HepG2 (cell line): ENCODE data around the gene NCOA4. TPM values are rescaled to one million over a fixed set of nuclear protein-coding genes. Genes with fewer than 3 reads are reported as not detected.

Source experiments
- FOXJ3 ChIP-seq: sonication (generic); formaldehyde crosslinking; IDR thresholded peaks from 2 replicates; pipeline ENCODE4 v1.4.0; 2020; ENCODE audit warnings: missing genetic modification reagents, mild to moderate bottlenecking, borderline replicate concordance
- KLF12 ChIP-seq: sonication (generic); formaldehyde crosslinking; IDR thresholded peaks from 2 replicates; pipeline ENCODE4 v1.4.0; 2020; ENCODE audit warnings: missing genetic modification reagents, borderline replicate concordance
- KLF9 ChIP-seq: IDR thresholded peaks from 2 replicates; pipeline ENCODE4 v1.6.1; 2016; ENCODE audit warnings: low read depth
- LCORL ChIP-seq, 2 experiments: fragments of 450-650 bp in 1 of 2; sonication (generic) in 1 of 2; formaldehyde crosslinking in 1 of 2; IDR thresholded peaks; 2 replicates each; pipeline versions ENCODE4 v1.5.0 to v1.6.1; 2017 to 2020; ENCODE audit warnings: antibody characterized with exemption in 1 of 2, missing genetic modification reagents in 1 of 2
- MEF2D ChIP-seq: sonication (generic); formaldehyde crosslinking; IDR thresholded peaks from 2 replicates; pipeline ENCODE4 v1.5.1; 2020; ENCODE audit warnings: mild to moderate bottlenecking, missing genetic modification reagents
- NFIB ChIP-seq: sonication (generic); formaldehyde crosslinking; IDR thresholded peaks from 2 replicates; pipeline ENCODE4 v1.9.0; 2021; ENCODE audit warnings: missing genetic modification reagents, mild to moderate bottlenecking, borderline replicate concordance
- NFYC ChIP-seq: IDR thresholded peaks from 2 replicates; pipeline ENCODE4 v1.6.1; 2016; ENCODE audit warnings: missing genetic modification reagents, missing compliant biosample characterization
- SPEN ChIP-seq: sonication (generic); formaldehyde crosslinking; IDR thresholded peaks from 2 replicates; pipeline ENCODE4 v1.5.1; 2020; ENCODE audit warnings: low read depth, mild to moderate bottlenecking, missing genetic modification reagents
- ZBTB3 ChIP-seq: sonication (generic); formaldehyde crosslinking; IDR thresholded peaks from 2 replicates; pipeline ENCODE4 v1.4.0; 2020; ENCODE audit warnings: low read depth, mild to moderate bottlenecking, moderate library complexity, missing genetic modification reagents, borderline replicate concordance
- ZNF205 ChIP-seq: IDR thresholded peaks from 2 replicates; pipeline ENCODE4 v1.6.1; 2018; ENCODE audit warnings: missing biosample characterization, missing genetic modification reagents
- ZNF30 ChIP-seq: sonication (generic); formaldehyde crosslinking; IDR thresholded peaks from 2 replicates; pipeline ENCODE4 v1.5.0; 2020; ENCODE audit warnings: mild to moderate bottlenecking, missing genetic modification reagents
- ZNF335 ChIP-seq: sonication (generic); formaldehyde crosslinking; IDR thresholded peaks from 2 replicates; pipeline ENCODE4 v1.4.0; 2020; ENCODE audit warnings: missing genetic modification reagents
- ZNF629 ChIP-seq: sonication (generic); formaldehyde crosslinking; conservative IDR thresholded peaks from 2 replicates; pipeline ENCODE4 v1.5.0; 2020; ENCODE audit warnings: missing genetic modification reagents
- ZSCAN9 ChIP-seq: IDR thresholded peaks from 2 replicates; pipeline ENCODE4 v1.6.1; 2016; ENCODE audit warnings: borderline replicate concordance
- polyA plus RNA-seq, 8 experiments: library from polyadenylated mRNA; depleted of rRNA in 3 of 8; stranded (reverse) in 7 of 8; unstranded in 1 of 8; fragments of >200 nt; fragmentation: Illumina TruSeq in 4 of 8; extraction: Trizol in 4 of 8; gene quantifications; 2 replicates each; pipeline versions ENCODE4 v1.2.1 to v1.2.3, GENCODE V29; 2011 to 2016; ENCODE audit warnings: low read depth in 4 of 8, missing spikeins in 1 of 8, mixed read lengths in 1 of 8; ENCODE audit not compliant: insufficient read depth in 1 of 8
- total RNA-seq, 5 experiments: library from RNA; depleted of rRNA; stranded (reverse); fragments of >200 nt; fragmentation: Illumina TruSeq; extraction: Trizol; gene quantifications; 2 replicates each; pipeline ENCODE4 v1.2.3, GENCODE V29; 2016; ENCODE audit warnings: low read depth in 1 of 5
- TF ChIP-seq, protein P1 (sequence below): sonication (generic); formaldehyde crosslinking; IDR thresholded peaks from 2 replicates; pipeline ENCODE4 v1.4.0; 2020; ENCODE audit warnings: missing genetic modification reagents
- TF ChIP-seq, protein P2 (sequence below): sonication (generic); formaldehyde crosslinking; IDR thresholded peaks from 2 replicates; pipeline ENCODE4 v1.5.1; 2020; ENCODE audit warnings: missing genetic modification reagents, mild to moderate bottlenecking, borderline replicate concordance
- TF ChIP-seq, protein P3 (sequence below): sonication (generic); formaldehyde crosslinking; IDR thresholded peaks from 2 replicates; pipeline ENCODE4 v1.5.0; 2020; ENCODE audit warnings: missing genetic modification reagents, mild to moderate bottlenecking, borderline replicate concordance
- TF ChIP-seq, protein P4 (sequence below): IDR thresholded peaks from 2 replicates; pipeline ENCODE4 v1.6.1; 2018; ENCODE audit warnings: missing genetic modification reagents
- TF ChIP-seq, protein P5 (sequence below): sonication (generic); formaldehyde crosslinking; IDR thresholded peaks from 2 replicates; pipeline ENCODE4 v1.4.0; 2020; ENCODE audit warnings: low read depth, mild to moderate bottlenecking, missing genetic modification reagents

Gene NCOA4
- total and polyA plus RNA-seq, 2 of the 13 experiments (the other 11 are each of a cell fraction or from before 2014, with no cell fraction given), result 306 to 400 TPM

DNA sequence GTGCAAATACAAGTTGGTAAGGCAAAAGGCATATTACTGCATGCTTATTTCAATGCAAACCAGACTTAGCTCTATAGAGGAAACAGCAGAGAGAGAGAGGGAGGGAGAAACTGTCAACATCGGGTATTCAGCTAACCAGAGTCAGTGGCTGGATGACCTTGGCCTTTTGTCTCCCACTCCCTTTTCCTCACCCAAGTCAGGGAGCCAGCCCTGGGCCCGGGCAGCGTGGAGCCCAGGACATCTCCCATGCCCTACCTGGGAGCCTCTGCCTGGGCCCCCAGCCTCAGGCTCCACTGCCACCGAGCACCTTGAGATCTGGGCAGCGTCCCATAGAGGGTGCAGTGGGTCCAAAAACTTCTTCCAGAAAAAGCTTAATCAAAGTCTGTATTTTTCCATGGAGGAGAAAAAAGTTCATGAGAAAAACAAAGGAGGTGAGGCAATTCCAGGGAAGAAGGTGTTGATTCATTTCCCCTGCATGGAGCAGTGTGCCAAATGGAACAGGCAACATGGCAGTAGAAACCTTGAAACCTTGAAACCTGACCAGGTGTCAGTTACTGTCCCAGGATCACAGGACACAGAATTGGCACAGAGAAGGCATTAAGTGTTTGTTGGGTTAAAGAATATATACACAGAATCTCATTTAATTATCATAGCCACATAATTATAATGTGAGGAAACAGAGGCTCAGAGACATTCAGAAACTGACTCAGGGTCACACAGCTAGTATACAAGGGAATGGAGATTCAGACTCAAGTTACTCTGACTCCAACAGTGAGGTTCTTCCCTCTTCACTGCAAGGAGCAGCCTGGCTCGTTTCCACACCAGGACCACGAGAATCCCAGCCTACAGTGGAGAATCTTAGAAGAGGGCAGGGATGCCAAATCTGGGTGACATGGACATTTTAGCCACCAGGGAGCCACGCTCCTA is 5.8 kb upstream of the NCOA4 start (continued):
- no peak for TF ChIP-seq ZBTB3 (CRISPR knock-in tag)
- TF ChIP-seq ZNF205 (CRISPR knock-in tag), result no peak
- TF ChIP-seq, protein P1, sequence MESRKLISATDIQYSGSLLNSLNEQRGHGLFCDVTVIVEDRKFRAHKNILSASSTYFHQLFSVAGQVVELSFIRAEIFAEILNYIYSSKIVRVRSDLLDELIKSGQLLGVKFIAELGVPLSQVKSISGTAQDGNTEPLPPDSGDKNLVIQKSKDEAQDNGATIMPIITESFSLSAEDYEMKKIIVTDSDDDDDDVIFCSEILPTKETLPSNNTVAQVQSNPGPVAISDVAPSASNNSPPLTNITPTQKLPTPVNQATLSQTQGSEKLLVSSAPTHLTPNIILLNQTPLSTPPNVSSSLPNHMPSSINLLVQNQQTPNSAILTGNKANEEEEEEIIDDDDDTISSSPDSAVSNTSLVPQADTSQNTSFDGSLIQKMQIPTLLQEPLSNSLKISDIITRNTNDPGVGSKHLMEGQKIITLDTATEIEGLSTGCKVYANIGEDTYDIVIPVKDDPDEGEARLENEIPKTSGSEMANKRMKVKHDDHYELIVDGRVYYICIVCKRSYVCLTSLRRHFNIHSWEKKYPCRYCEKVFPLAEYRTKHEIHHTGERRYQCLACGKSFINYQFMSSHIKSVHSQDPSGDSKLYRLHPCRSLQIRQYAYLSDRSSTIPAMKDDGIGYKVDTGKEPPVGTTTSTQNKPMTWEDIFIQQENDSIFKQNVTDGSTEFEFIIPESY (CRISPR knock-in tag), result no peak
- TF ChIP-seq, protein P2, sequence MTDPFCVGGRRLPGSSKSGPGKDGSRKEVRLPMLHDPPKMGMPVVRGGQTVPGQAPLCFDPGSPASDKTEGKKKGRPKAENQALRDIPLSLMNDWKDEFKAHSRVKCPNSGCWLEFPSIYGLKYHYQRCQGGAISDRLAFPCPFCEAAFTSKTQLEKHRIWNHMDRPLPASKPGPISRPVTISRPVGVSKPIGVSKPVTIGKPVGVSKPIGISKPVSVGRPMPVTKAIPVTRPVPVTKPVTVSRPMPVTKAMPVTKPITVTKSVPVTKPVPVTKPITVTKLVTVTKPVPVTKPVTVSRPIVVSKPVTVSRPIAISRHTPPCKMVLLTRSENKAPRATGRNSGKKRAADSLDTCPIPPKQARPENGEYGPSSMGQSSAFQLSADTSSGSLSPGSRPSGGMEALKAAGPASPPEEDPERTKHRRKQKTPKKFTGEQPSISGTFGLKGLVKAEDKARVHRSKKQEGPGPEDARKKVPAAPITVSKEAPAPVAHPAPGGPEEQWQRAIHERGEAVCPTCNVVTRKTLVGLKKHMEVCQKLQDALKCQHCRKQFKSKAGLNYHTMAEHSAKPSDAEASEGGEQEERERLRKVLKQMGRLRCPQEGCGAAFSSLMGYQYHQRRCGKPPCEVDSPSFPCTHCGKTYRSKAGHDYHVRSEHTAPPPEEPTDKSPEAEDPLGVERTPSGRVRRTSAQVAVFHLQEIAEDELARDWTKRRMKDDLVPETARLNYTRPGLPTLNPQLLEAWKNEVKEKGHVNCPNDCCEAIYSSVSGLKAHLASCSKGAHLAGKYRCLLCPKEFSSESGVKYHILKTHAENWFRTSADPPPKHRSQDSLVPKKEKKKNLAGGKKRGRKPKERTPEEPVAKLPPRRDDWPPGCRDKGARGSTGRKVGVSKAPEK (CRISPR knock-in tag), result 0 out of 2 replicates have a peak, but pooled peaks have one; percentile 45
- TF ChIP-seq MEF2D (CRISPR knock-in tag), result peak; percentile 89
- TF ChIP-seq, protein P3, sequence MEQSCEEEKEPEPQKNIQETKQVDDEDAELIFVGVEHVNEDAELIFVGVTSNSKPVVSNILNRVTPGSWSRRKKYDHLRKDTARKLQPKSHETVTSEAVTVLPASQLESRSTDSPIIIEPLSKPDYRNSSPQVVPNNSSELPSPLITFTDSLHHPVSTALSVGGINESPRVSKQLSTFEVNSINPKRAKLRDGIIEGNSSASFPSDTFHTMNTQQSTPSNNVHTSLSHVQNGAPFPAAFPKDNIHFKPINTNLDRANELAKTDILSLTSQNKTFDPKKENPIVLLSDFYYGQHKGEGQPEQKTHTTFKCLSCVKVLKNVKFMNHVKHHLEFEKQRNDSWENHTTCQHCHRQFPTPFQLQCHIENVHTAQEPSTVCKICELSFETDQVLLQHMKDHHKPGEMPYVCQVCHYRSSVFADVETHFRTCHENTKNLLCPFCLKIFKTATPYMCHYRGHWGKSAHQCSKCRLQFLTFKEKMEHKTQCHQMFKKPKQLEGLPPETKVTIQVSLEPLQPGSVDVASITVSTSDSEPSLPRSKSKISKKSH, result no peak
- TF ChIP-seq LCORL (IDR thresholded peaks at IDR 0.05), result no peak
- peak; percentile 90 for TF ChIP-seq LCORL (CRISPR knock-in tag; IDR thresholded peaks at IDR 0.05)
- no peak for TF ChIP-seq NFYC (CRISPR knock-in tag)
- TF ChIP-seq ZNF629 (CRISPR knock-in tag), result no peak
- peak; percentile 74 for TF ChIP-seq SPEN
- no peak; the same call in 1 of the 2 replicates for TF ChIP-seq ZSCAN9 (CRISPR knock-in tag)
- TF ChIP-seq, protein P4, sequence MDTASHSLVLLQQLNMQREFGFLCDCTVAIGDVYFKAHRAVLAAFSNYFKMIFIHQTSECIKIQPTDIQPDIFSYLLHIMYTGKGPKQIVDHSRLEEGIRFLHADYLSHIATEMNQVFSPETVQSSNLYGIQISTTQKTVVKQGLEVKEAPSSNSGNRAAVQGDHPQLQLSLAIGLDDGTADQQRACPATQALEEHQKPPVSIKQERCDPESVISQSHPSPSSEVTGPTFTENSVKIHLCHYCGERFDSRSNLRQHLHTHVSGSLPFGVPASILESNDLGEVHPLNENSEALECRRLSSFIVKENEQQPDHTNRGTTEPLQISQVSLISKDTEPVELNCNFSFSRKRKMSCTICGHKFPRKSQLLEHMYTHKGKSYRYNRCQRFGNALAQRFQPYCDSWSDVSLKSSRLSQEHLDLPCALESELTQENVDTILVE (CRISPR knock-in tag), result no peak
- TF ChIP-seq NFIB (CRISPR knock-in tag), result no peak
- TF ChIP-seq, protein P5, sequence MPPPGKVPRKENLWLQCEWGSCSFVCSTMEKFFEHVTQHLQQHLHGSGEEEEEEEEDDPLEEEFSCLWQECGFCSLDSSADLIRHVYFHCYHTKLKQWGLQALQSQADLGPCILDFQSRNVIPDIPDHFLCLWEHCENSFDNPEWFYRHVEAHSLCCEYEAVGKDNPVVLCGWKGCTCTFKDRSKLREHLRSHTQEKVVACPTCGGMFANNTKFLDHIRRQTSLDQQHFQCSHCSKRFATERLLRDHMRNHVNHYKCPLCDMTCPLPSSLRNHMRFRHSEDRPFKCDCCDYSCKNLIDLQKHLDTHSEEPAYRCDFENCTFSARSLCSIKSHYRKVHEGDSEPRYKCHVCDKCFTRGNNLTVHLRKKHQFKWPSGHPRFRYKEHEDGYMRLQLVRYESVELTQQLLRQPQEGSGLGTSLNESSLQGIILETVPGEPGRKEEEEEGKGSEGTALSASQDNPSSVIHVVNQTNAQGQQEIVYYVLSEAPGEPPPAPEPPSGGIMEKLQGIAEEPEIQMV (CRISPR knock-in tag), result no peak
- TF ChIP-seq ZNF30 (CRISPR knock-in tag), result no peak
- no peak for TF ChIP-seq KLF12 (CRISPR knock-in tag)
- no peak for TF ChIP-seq KLF9 (CRISPR knock-in tag)
- TF ChIP-seq FOXJ3 (CRISPR knock-in tag), result peak; percentile 46; the same call in 1 of the 2 replicates
- TF ChIP-seq ZNF335 (CRISPR knock-in tag), result no peak
